HG03342 (cell line): Measurements from ENCODE around the gene QSER1.
"Not testable (repeated sequence)": the region's sequence is repeated elsewhere in the genome, so short reads cannot be mapped to it uniquely, and the experiment has no call there.

Experiments
- ATAC-seq: cut with Tn5 transposase; IDR thresholded peaks from one replicate; pipeline ENCODE4 v1.9.1; 2021; ENCODE audit warnings: mild to moderate bottlenecking, moderate library complexity; ENCODE audit not compliant: unreplicated experiment

The QSER1 gene

GRCh38 chr11:32991427-32991826 lies 98.8 kb downstream of the QSER1 start:
- ATAC-seq: no peak

DNA sequence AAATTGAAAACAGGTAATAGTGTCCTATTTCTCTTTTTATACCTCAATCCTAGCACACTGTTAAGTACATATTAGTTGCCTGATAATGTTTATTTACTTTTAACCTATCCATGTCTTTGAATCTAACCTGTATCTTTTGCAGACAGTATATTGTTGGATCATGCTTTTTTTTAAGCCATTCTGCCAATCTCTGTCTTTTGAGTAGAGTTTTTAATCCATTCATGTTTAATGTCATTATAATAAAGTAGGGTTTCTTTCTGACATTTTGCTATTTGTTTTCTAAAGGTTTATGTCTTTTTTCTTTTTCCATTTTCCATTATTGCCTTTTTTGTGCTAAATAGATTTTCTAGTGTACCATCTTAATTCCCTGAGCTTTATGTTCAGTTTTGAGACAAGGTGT lies 99.3 kb downstream of the QSER1 start:
- no peak for ATAC-seq

DNA sequence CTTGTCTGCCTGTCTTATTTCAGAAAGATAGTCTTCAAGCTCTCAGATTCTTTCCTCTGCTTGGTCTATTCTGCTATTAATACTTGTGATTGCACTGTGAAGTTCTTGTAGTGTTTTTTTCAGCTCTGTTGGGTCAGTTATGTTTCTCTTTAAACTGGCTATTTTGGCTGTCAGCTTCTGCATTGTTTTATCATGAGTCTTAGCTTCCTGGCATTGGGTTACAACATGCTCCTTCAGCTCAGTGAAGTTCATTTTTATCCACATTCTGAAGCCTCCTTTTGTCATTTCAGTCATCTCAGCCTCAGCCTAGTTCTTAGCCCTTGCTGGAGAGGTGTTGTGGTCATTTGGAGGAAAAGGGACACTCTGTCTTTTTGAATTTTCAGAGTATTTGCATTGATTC lies 107.6 kb downstream of the QSER1 start:
- ATAC-seq: no peak

DNA sequence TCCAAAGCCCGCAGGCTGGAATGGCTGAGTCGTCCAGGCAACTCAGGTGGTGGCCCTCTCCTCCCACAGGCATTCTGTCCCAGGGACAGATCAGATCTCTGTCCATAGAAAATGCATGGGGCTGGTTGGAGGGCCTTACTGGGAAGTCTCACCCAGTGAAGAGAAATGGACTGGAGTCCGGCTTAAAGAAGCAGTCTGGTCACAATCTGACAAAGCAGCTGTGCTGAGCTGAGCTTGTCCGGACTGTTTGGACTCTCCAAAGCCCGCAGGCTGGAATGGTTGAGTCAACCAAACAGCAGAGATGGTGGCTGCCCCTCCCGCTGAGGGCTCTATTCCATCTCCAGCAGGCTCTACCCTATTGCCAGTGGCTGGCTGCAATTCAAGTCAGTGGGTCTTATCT lies 108.7 kb downstream of the QSER1 start:
- no peak for ATAC-seq

DNA sequence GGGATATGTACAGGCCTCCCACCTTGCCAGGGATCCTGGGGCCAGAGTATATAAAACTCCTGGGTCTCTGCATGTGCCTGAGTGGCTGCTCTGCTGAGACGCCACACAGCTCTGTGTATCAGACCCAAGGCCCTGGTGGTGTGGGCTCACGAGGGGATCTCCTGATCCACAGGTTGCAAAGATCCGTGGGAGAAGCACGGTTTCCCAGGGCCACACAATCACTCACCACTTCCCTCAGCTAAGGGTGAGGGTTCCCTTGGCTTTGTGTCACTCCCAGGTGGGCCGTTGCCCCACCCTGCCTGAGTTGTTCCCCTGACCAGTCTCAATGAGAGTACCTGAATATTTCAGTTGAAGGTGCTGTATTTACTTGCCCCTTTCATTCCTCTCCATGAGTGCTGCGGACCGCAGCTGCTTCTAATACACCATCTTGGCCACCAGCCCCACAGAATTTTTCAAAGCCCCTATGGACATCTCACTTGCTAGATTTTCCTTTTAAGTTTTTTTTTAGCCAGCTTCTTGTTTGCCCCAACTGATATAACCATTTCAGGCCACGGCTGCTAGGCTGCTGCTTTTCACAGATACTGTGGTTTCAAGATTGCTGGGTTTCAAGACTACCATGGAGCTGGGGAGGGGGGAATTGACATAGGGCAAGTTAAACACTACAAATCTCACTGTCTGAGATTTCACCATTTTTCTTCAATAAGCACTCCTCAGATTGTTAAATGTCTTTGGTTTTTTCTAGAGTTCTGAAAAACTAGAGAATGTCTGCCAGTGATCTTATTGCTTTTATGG lies 109.3 kb downstream of the QSER1 start:
- ATAC-seq: no peak

DNA sequence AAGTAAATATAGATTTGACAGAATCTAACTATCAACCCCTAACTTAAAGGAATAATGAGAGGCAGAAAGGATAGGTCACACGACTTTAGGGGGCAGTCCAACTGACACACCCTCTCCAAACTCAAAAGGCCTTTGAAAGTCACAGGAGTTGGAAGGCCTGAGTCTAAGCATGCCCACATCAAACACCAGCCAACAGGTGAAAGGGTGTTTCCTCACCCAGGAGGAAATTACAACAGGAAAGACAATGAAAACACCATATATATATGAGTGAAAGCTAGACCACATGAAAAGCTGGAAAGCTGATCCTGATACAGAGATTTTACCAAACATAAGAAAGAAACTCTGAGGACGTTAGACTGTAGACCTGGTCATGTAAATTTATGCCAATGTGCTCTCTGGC lies 112.6 kb downstream of the QSER1 start:
- no peak for ATAC-seq

DNA sequence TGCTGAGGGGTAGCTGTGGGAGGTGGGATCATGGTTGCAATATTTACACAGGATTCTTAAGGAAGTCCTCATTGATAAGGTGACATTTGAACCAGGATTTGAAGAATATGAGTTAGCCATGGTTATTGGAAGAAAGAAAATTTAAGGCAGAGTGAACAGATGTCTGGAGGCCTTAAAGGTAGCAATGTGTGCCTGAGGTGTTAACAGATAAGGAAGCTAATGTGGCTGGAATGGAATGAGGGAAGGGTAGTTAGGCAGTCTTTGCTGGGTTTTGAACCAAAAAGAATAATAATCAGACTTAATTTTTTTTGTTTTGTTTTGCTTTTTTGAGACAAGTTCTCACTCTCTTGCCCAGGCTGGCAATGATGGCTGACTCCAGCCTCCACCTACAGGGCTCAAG lies 113.4 kb downstream of the QSER1 start:
- no peak for ATAC-seq

- ATAC-seq: no peak
These were observed 121.1 kb downstream of the QSER1 start for GRCh38 chr11:33013755-33014154.

DNA sequence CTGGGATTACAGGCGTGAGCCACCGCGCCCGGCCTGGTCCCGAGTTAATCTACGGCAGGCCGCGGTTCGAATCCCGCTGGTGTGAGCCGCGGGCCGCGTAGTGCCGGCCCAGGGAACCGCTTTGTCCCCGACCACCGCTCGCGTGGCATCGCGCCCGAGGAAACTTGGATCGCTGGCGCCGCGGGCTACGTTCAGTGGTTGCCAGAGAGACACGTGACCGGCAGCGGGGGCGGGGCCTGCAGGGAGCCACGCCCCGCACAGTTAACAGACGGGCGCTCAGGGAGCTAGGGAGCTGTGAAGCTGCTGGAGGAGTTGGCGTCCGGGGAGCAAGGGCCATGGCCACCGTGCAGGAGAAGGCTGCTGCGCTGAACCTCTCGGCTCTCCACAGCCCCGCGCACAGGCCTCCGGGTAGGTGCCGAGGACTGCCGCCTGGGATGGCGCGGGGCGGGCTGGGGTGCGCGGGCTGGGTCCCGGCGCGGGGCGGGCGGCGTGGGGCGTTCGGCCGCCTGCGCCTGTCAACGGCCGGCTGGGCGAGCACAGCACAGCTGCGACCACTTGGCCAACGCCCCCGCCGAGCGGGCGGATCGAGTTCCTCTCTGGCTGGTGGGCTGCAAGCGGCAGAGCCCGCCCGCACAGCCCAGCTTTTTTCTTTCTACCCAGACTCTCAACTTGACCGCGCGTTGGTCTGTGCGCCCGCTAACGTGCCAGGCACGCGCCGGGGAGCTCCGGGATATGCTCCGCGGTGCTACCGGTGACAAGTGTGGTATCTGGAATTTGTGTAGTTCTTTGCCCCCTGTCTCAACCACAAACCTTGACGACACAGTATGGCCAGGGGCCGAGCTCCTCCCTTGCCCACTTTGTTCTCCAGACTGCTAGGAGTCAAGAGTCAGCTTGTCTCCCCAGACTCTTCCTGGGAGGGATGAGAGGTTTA lies 123.3 kb downstream of the QSER1 start, which contains the start of gene DEPDC7:
Gene DEPDC7 (plus strand): TSS at position 258 of the 931 bp plus-strand sequence. CDS start 78 bp downstream, at position 336.
- peak; percentile 80 for ATAC-seq

DNA sequence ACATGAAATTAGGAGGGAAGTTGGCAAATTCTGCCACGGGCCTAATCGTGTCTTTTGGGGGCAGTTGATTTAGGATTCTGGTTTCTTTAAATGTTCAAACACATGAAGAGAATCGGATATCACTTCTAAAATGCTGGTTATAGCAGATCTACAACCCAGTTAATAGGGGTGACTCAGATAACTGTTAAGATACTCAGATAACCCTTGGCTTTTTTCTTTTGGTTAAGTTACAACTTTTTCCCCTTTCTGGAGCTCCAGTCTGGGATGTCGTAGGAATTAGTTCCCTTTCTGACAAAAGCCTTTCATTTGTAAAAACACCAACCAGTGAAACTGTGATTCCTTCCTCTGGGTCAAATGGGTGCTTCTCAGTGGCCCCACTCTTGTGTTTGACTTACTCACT lies 124.0 kb downstream of the QSER1 start:
- ATAC-seq: no peak

DNA sequence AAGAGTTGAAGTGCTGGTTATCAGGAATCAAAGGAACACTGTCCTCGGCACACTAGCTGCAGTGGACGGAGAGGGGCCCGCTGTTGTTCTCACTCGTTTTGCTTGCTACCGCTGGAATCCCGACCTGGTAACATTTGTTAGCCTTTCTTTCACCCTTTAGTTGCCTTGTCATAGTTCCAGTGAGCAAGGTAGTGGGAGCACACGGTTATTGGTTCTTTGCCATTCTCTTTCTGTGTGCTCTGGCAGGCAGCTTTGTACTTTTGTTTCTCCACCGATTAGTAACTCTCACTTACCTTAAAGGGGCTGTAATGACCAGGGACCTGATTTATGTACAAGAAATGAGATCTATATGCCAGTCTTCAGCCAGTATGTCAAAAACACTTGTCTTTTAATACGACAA lies 124.9 kb downstream of the QSER1 start:
- ATAC-seq: no peak

- ATAC-seq: no peak
These were observed 125.4 kb downstream of the QSER1 start for GRCh38 chr11:33017965-33018364.

DNA sequence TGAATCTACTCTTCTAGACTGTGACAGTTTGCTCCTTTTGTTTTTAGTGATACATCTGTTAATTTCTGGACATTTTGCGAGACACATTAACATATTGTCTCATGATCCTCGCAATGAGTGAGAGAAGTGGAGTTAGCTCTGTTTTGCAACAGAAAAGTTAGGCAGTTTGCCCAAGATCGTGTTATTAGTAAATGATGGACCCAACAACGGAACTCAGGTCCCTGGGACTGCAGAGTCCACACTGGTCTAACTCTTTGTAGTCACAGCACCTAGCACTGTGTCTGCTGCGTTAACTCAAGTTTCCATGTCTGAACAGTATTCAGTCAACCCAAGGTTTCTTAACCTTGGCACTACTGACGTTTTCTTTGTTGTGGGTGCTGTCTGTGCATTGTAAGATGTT lies 126.2 kb downstream of the QSER1 start:
- ATAC-seq: no peak

DNA sequence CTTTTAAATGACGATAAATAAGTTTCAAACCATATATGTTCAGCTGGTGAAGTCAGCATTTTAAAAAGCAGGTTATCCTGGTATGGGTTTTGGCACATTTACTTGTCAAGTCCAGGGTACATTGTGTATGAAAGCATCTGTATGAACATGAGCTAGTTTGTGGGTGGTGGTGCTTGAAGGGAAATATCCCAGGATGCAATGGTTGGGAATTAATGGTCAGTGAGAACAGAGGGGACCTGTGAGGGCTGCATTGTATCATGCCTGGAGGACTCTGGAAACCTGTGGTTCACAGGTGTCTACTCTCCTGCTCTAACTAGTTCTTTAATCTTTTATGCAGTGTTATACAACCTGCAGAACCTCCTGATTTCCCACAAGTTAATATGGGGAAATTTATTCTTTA lies 128.9 kb downstream of the QSER1 start:
- ATAC-seq: no peak

GRCh38 chr11:33021937-33022336 lies 129.3 kb downstream of the QSER1 start:
- ATAC-seq: no peak

DNA sequence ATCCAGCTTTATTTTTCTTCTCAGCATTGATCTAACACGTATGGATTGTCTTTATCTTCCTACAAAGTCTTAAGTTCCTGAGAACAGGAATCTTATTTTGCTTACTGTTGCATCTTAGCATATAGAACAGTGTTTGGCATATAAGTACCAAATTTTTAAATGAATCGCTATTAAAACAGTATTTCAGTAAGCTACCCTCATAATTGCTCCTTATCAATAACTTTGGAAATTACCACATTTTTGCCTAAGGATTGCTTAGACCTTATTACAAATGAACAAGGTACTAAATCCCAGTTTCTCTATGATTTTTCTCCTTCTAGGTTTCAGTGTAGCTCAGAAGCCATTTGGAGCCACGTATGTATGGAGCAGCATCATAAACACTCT lies 132.7 kb downstream of the QSER1 start:
- ATAC-seq: no peak

GRCh38 chr11:33027233-33027632 lies 134.6 kb downstream of the QSER1 start:
- ATAC-seq: no peak

DNA sequence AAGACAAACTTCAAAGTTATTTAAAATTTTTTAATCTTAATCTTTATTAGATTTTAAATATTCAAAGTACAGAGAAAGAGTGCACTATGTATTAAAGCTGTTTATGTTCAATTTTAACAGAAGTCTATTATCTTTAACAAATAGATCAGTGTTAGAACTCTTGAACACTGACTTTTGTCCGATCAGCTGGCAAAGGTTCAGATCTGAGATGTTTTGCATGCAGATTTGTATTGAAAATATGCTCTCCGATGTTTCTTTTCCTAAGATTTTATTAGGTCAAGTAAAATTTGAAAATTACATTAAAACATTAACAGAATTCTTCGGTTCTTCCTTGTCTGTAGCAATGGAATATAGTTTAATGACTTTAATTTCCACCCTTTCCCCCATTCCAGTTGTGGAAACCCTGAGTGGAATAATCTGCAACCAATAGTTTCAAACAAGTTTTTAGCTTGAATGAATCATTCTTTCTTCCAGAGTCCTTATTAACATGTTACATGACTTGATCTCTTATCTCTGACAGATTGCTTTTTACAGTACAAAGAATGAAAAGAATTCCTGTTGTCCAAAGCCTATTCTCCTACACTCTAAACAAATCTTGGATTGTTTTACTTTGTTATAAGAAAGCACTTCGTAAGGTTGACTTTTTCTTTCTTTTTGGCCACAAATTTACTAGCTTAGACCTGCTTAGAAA lies 135.4 kb downstream of the QSER1 start:
- ATAC-seq: no peak

- no peak for ATAC-seq
These were observed 135.9 kb downstream of the QSER1 start for GRCh38 chr11:33028537-33028914.

GRCh38 chr11:33029218-33029617 lies 136.6 kb downstream of the QSER1 start:
- not testable (repeated sequence) for ATAC-seq
